HFF-Myc (cell line): Measurements from ENCODE around the gene GLI2.

ENCODE experiments used
- DNase-seq: peaks from one replicate; pipeline ENCODE4 v3.0.0-alpha.2; 2011; ENCODE audit warnings: low read depth; ENCODE audit errors: extremely low read depth
- H3K4me3 ChIP-seq: replicated peaks from 2 replicates; pipeline ENCODE4 v1.5.1; 2011; ENCODE audit warnings: low read depth, mild to moderate bottlenecking, control low read depth, low read length
- CTCF ChIP-seq: IDR thresholded peaks from 2 replicates; pipeline ENCODE4 v1.5.1; 2012; ENCODE audit warnings: mild to moderate bottlenecking, low read depth, low read length, control low read depth; ENCODE audit errors: missing control alignments

Gene GLI2

GRCh38 chr2:120709608-120710041 lies 26.0 kb upstream of the GLI2 start:
- H3K4me3 ChIP-seq = no peak overlapping the region
- no peak for DNase-seq
- no peak for TF ChIP-seq CTCF

GRCh38 chr2:120710256-120710655 lies 25.4 kb upstream of the GLI2 start:
- no peak overlapping the region for H3K4me3 ChIP-seq
- TF ChIP-seq CTCF = no peak
- no peak for DNase-seq

- H3K4me3 ChIP-seq = no peak overlapping the region
- no peak for TF ChIP-seq CTCF
- DNase-seq = no peak
Observed at GRCh38 chr2:120711694-120712093, 24.0 kb upstream of the GLI2 start.

- no peak overlapping the region for H3K4me3 ChIP-seq
- no peak for TF ChIP-seq CTCF
- peak; percentile 61 for DNase-seq
Observed at GRCh38 chr2:120712180-120712681, 23.4 kb upstream of the GLI2 start.

- no peak for TF ChIP-seq CTCF
- no peak overlapping the region for H3K4me3 ChIP-seq
- no peak for DNase-seq
Observed at GRCh38 chr2:120715353-120715752, 20.3 kb upstream of the GLI2 start.

GRCh38 chr2:120715941-120716340 lies 19.7 kb upstream of the GLI2 start:
- H3K4me3 ChIP-seq = no peak overlapping the region
- DNase-seq = no peak
- no peak for TF ChIP-seq CTCF
